BE2C (cell line): ENCODE data around the gene ST6GALNAC2. TPM values are rescaled to one million over a fixed set of nuclear protein-coding genes. Genes with fewer than 3 reads are reported as not detected.
A peak's percentile ranks its signal among the peaks of the same experiment; 100 is the strongest.

Source experiments
- DNase-seq: peaks from one replicate; pipeline ENCODE4 v3.0.0-alpha.2; 2020
- H3K27me3 ChIP-seq: fragments of 250-450 bp; sonication (Bioruptor Pico); 2 replicates; pipeline ENCODE4 v1.5.1; 2020; ENCODE audit warnings: mild to moderate bottlenecking
- H3K36me3 ChIP-seq: fragments of 250-450 bp; sonication (Bioruptor Pico); 2 replicates; pipeline ENCODE4 v1.5.1; 2020; ENCODE audit warnings: mild to moderate bottlenecking
- H3K4me1 ChIP-seq: fragments of 250-450 bp; sonication (Bioruptor Pico); 2 replicates; pipeline ENCODE4 v1.5.1; 2020
- H3K4me3 ChIP-seq: 2 replicates; pipeline ENCODE4 v1.5.1; 2011; ENCODE audit warnings: low read depth, low read length
- H3K9me3 ChIP-seq: fragments of 250-450 bp; sonication (Bioruptor Pico); 2 replicates; pipeline ENCODE4 v1.5.1; 2020
- polyA plus RNA-seq: library from polyadenylated mRNA; unstranded; fragments of >200 nt; gene quantifications from one replicate; pipeline ENCODE4 v1.2.1, GENCODE V29; 2012; ENCODE audit warnings: low read depth, missing spikeins; ENCODE audit not compliant: insufficient read length, insufficient read depth
- TF ChIP-seq, protein P1 (sequence below): IDR thresholded peaks from 2 replicates; pipeline ENCODE4 v1.5.1; 2012; ENCODE audit warnings: mild to moderate bottlenecking, low read depth, low read length

Gene ST6GALNAC2
- polyA plus RNA-seq, result not detected

DNA sequence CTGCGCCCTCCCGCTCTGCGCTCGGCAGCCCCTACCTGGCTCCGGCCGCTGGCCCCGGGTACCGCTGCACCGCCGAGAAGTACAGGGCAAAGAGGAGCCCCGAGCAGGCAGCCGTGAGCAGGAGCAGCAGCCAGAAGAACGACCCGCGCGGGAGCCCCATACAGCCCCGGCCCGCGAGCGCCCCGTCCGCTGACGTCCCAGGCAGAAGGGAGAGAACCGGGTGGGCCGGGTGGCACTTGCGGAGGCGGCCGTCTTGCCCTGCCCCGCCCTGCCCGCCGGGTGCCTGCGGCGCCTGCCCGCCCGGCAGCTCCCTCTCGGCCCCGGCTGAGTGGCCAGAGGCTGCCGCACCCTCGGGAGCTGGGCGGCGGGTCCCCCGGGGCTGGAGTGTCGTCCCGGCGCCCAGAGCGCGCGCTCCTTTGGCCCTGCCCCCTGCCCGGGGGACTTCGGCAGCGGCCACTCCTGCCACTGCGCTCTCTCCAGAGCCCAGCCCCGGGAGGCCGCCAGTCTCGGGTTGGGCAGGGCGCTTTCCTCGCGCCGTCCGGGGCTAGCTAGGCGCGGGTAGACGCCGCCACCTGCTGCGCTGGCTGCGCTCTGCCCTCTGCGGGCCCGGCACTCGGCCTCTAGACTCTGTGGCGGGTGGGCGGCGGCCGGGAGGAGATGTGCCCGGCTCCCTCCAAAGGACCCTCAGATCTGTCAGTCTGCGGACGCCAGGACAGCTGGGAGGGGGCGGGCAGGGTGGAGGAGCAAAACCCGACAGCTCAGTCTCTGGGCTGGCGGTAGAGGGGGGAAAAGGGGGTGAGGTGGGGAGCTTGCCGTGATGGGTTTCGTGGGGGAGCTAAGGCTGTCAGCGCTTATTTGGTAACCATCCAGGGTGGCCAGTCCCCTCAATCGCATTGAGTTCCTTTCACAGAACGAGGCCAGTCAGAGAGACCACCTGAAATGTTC is at the start of gene ST6GALNAC2:
TSS of gene ST6GALNAC2 (minus strand) at position 212 of the 945 bp plus-strand sequence. CDS start at position 160, 52 bp downstream.
- Histone ChIP-seq H3K27me3 (peaks cover 22% of the 10 kb centered on the region), H3K4me3 (peak within 1 kb of the TSS; percentile 40), H3K9me3 (no peaks in the 10 kb centered on the region), H3K36me3 (no peaks in the 10 kb centered on the region), H3K4me1 (no peaks in the 10 kb centered on the region)
- DNase-seq, result peak; percentile 74
- TF ChIP-seq, protein P1, sequence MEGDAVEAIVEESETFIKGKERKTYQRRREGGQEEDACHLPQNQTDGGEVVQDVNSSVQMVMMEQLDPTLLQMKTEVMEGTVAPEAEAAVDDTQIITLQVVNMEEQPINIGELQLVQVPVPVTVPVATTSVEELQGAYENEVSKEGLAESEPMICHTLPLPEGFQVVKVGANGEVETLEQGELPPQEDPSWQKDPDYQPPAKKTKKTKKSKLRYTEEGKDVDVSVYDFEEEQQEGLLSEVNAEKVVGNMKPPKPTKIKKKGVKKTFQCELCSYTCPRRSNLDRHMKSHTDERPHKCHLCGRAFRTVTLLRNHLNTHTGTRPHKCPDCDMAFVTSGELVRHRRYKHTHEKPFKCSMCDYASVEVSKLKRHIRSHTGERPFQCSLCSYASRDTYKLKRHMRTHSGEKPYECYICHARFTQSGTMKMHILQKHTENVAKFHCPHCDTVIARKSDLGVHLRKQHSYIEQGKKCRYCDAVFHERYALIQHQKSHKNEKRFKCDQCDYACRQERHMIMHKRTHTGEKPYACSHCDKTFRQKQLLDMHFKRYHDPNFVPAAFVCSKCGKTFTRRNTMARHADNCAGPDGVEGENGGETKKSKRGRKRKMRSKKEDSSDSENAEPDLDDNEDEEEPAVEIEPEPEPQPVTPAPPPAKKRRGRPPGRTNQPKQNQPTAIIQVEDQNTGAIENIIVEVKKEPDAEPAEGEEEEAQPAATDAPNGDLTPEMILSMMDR, result peak; percentile 20

DNA sequence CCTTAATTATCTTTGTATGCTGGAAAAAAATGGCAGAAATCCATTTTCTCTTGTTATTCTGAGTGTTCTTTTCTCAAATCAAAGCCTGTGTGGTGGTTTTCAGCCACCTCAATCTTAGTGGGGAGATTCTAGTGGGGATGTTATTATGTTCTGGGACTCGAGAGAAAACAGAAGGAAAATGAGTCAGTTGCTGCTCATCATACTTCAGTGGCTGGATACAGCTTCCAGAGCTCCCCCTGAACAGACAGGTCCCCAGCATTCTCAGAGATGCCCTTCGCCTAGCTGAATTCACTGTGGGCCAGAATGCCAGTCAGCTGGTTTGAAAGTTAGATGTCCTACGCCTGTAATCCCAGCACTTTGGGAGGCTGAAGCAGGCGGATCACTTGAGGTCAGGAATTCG is 49.4 kb upstream of the ST6GALNAC2 start:
- no peaks in the 10 kb centered on the region for H3K27me3 ChIP-seq
- H3K4me3 ChIP-seq, result no peak overlapping the region
- peaks cover 12% of the 10 kb centered on the region for H3K4me1 ChIP-seq
- no peaks in the 10 kb centered on the region for H3K9me3 ChIP-seq
- DNase-seq, result no peak
- TF ChIP-seq, protein P1, result no peak
- H3K36me3 ChIP-seq, result no peaks in the 10 kb centered on the region

DNA sequence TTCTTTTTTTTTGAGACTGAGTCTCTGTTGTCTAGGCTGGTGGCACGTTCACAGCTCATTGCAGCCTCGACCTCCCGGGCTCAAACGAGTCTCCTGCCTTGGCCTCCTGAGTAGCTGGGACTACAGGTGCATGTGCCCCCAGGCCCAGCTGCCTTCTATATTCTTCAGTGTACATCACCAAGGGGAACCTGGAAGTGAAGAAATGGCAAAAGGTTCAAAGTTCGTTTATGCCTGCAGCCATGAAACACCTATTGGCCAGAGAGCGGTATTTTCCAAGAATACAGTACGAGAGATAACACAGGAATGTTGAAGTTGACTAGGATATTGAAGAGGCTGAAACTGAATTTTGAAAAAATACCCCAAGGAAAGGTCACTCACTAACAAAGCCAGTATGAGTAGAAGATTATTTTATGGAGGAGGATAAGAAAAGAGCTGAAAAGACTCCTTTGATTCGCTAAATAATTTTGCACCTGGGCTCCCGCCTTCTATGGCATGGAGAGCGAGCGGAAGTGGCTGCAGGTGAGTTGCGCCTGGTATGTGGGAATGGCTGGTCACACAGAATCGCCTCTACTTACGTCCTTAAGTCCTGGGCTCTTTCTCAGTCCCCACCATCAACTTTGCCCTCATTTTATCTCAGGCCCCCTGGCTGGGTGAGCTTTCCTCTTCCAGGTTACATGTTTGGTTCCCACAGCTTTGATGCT is 48.1 kb upstream of the ST6GALNAC2 start:
- Histone ChIP-seq H3K9me3 (no peaks in the 10 kb centered on the region), H3K4me3 (no peak overlapping the region), H3K4me1 (peaks cover 10% of the 10 kb centered on the region; the same call in 1 of the 2 replicates), H3K27me3 (no peaks in the 10 kb centered on the region), H3K36me3 (no peaks in the 10 kb centered on the region)
- TF ChIP-seq, protein P1, result no peak
- no peak for DNase-seq

DNA sequence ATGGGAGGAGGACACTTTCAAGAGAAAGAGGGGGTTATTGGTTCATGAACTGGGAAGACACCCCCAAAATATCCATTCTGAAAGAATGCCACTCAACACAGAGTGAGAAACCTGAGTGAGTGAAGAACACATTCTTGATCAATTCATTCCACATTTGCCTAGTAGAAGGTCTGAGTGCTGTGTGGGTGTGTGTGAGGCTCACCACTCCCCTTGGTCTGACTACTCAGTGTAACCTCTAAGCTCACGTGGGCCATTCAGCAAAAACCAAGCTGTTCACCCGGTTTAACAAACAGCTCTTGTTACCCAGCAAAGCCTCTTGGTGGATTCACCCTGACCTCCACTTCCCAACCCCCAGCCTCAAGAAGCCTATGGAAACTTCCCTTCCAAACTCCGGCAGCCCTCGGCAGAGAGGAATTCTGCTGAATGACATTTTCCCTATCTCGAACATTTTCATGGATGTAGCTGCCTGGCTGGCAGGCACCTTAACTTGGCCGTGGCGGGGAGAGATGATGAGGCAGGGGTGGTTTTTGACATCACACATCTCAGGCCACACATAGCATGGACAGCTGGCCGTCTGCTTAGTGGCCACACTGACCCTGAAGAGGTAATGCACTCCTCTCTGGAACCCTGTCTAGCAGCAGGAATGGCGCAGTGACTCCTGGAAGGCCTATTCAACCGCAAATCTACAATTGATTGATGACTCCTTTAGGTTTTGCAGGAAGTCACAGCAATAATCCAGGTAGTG is 46.3 kb upstream of the ST6GALNAC2 start:
- no peak overlapping the region for H3K4me3 ChIP-seq
- no peak for DNase-seq
- TF ChIP-seq, protein P1, result no peak
- no peaks in the 10 kb centered on the region for H3K27me3 ChIP-seq
- no peaks in the 10 kb centered on the region for H3K36me3 ChIP-seq
- peaks cover 10% of the 10 kb centered on the region; the same call in 1 of the 2 replicates for H3K4me1 ChIP-seq
- no peaks in the 10 kb centered on the region for H3K9me3 ChIP-seq

DNA sequence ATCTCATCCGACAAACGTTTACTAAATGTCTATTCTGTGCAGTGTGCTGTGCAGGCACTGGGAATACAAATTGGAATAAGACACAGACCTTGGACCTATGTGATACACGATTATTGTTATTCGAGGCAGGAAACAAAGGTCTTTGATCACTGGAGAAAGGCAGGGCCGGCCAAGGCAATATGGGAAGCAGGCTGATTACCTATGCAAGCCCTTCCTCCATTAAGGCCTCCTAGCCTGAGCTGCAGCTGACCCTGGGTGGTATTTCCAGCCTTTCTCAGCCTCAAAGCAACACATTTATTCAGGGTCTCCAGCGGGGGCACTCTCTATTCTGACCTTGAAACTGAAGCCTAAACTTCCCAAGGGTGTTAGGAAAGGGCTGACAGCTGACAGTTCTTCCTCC is 44.5 kb upstream of the ST6GALNAC2 start:
- no peaks in the 10 kb centered on the region for H3K36me3 ChIP-seq
- TF ChIP-seq, protein P1, result 0 out of 2 replicates have a peak, but pooled peaks have one; percentile 3

More for the DNA sequence above, 44.5 kb upstream of the ST6GALNAC2 start:
- DNase-seq, result no peak
- Histone ChIP-seq H3K27me3 (no peaks in the 10 kb centered on the region), H3K4me1 (peaks cover under 1% of the 10 kb centered on the region; the same call in 1 of the 2 replicates), H3K4me3 (no peak overlapping the region), H3K9me3 (no peaks in the 10 kb centered on the region)
